Measurements from ENCODE around the gene HDAC11. TPM values are rescaled to one million over a fixed set of nuclear protein-coding genes. Genes with fewer than 3 reads are reported as not detected.

HDAC11 gene
- total RNA-seq, 1 experiment from 2014 or later: 7.0 TPM

- H3K27me3 Mint-ChIP-seq (ENCODE audit: low read depth): no peaks in the 10 kb centered on the region; the same call in 1 of the 2 replicates
- no peak overlapping the region for H3K4me2 ChIP-seq (ENCODE audit: insufficient read depth, insufficient read length, low read length)
- H3K79me2 ChIP-seq (ENCODE audit: insufficient read depth, low read length): no peaks in the 10 kb centered on the region
- no peak overlapping the region for H3K18ac ChIP-seq (ENCODE audit: insufficient read length, low read depth, low read length)
- peaks cover 3 to 9% of the 10 kb centered on the region in 2 experiments for H3K4me1 Mint-ChIP-seq
- H2AFZ ChIP-seq (ENCODE audit: low read length): no peak overlapping the region
- no CpG with 5 or more reads among the region's 15 CpGs for WGBS (ENCODE audit: extremely low coverage, insufficient read length, low lambda C conversion rate)
- H3K27ac Mint-ChIP-seq: no peak overlapping the region
- H3K36me3 Mint-ChIP-seq (ENCODE audit: insufficient read depth in 1 of 3, low read depth in 3 of 3): no peaks in the 10 kb centered on the region
- H3K79me1 ChIP-seq (ENCODE audit: insufficient read depth, low read depth, low read length, poor library complexity, severe bottlenecking): no peaks in the 10 kb centered on the region
- no peak overlapping the region for H2BK5ac ChIP-seq (ENCODE audit: insufficient read length, low read length)
- H4K91ac ChIP-seq (ENCODE audit: insufficient read length, low read depth, low read length): no peak overlapping the region
- H3K9ac ChIP-seq (ENCODE audit: extremely low read depth, insufficient read length, low read length): no peak overlapping the region
- H2BK20ac ChIP-seq (ENCODE audit: low read depth, low read length, poor library complexity, severe bottlenecking): no peak overlapping the region
- H3K23ac ChIP-seq (ENCODE audit: insufficient read length, low read depth, low read length): no peak overlapping the region
- H2BK12ac ChIP-seq (ENCODE audit: insufficient read length, low read depth, low read length): no peak overlapping the region
- H3K27ac ChIP-seq (ENCODE audit: insufficient read length, low read depth, low read length): no peak overlapping the region
- no peak for TF ChIP-seq CTCF (conservative IDR thresholded peaks at IDR 0.05)
- no peak overlapping the region for H3T11ph ChIP-seq (ENCODE audit: low read length)
- no peak overlapping the region for H3K4me3 Mint-ChIP-seq
- H3K56ac ChIP-seq (ENCODE audit: insufficient read length, low read depth, low read length): no peak overlapping the region
- H4K8ac ChIP-seq (replicated peaks; ENCODE audit: insufficient read length, low read depth, low read length): no peak overlapping the region
- no peak overlapping the region for H3K4ac ChIP-seq (ENCODE audit: low read depth, low read length)
- no peak overlapping the region for H2BK15ac ChIP-seq (ENCODE audit: low read depth, low read length)
- no peaks in the 10 kb centered on the region for H3K9me3 ChIP-seq (ENCODE audit: control insufficient read depth, low read depth, low read length)
- H4K20me1 ChIP-seq (ENCODE audit: control insufficient read depth, insufficient read depth, insufficient read length): no peaks in the 10 kb centered on the region
- H3K9me3 Mint-ChIP-seq: peaks cover 0 to 5% of the 10 kb centered on the region in 2 experiments; a peak in 2 of 5 replicates
- no peaks in the 10 kb centered on the region for H3K4me1 ChIP-seq (ENCODE audit: insufficient read depth, low read length)
- no peak overlapping the region for H2AK5ac ChIP-seq (ENCODE audit: insufficient read length, low read length)
- H4K5ac ChIP-seq (ENCODE audit: insufficient read length, low read depth, low read length): no peak overlapping the region
- H3K14ac ChIP-seq (ENCODE audit: insufficient read depth, low read length): no peak overlapping the region
- H3K27me3 ChIP-seq (ENCODE audit: insufficient read depth, low read length): no peaks in the 10 kb centered on the region
- H2BK120ac ChIP-seq (ENCODE audit: low read depth, low read length, poor library complexity, severe bottlenecking): no peak overlapping the region
- DNase-seq: no peak
- H3K23me2 ChIP-seq (ENCODE audit: insufficient read length, low read depth, low read length, poor library complexity, severe bottlenecking): no peaks in the 10 kb centered on the region
Observed at GRCh38 chr3:13492976-13493866, 13.1 kb downstream of the HDAC11 start.

Data from H9 (cell line).